IMR-90 (cell line): ENCODE measurements around the gene PSAP. TPM values are rescaled to one million over a fixed set of nuclear protein-coding genes. Genes with fewer than 3 reads are reported as not detected.

Experiments used
- ATAC-seq: fragments of 200-7000 bp; cut with Tn5 transposase; 2 replicates; pipeline ENCODE4 v1.9.1; 2020; ENCODE audit warnings: low read depth, mild to moderate bottlenecking, moderate library complexity
- BruUV-seq: library from RNA; stranded (reverse); fragments of 400-500 nt; replicated peaks from 2 replicates; lab custom pipeline; 2021; lab: Mats Ljungman, UMichigan
- CTCF ChIA-PET: fragments of 300-600 bp; formaldehyde crosslinking; extraction: SDS; loops from one replicate; lab custom pipeline; 2021; ENCODE audit warnings: antibody characterized with exemption; lab: Yijun Ruan, JAX
- POLR2A ChIA-PET: fragments of 300-600 bp; sonication (Branson Sonifier 250); formaldehyde crosslinking; loops from one replicate; lab custom pipeline; 2022; ENCODE audit warnings: antibody characterized with exemption; ENCODE audit not compliant: unreplicated experiment; lab: Charles Lee
- DNase-seq: peaks from one replicate; pipeline ENCODE4 v3.0.0; 2013
- H2AFZ ChIP-seq: replicated peaks from 2 replicates; pipeline ENCODE3; 2013; ENCODE audit warnings: low read length, mild to moderate bottlenecking; ENCODE audit not compliant: poor library complexity
- H2AK5ac ChIP-seq: 2 replicates; pipeline ENCODE4 v1.6.1; 2013; ENCODE audit warnings: low read depth, low read length, inconsistent platforms
- H2AK9ac ChIP-seq: replicated peaks from 2 replicates; pipeline ENCODE3; 2013; ENCODE audit warnings: mild to moderate bottlenecking, low read depth, low read length, moderate library complexity; ENCODE audit not compliant: poor library complexity
- H2BK120ac ChIP-seq: 2 replicates; pipeline ENCODE4 v1.6.1; 2013; ENCODE audit warnings: low read depth, low read length, inconsistent platforms
- H2BK15ac ChIP-seq: 3 replicates; pipeline ENCODE4 v1.6.1; 2013; ENCODE audit warnings: low read depth, low read length, inconsistent platforms
- H2BK20ac ChIP-seq: 2 replicates; pipeline ENCODE4 v1.6.1; 2013; ENCODE audit warnings: low read depth, mild to moderate bottlenecking, inconsistent platforms, low read length, moderate library complexity
- H2BK5ac ChIP-seq: 2 replicates; pipeline ENCODE4 v1.6.1; 2013; ENCODE audit warnings: mild to moderate bottlenecking, low read depth, low read length, inconsistent platforms; ENCODE audit not compliant: poor library complexity, severe bottlenecking
- H3K14ac ChIP-seq: replicated peaks from 2 replicates; pipeline ENCODE4 v1.6.1; 2013; ENCODE audit warnings: low read depth, low read length, inconsistent platforms
- H3K18ac ChIP-seq: 2 replicates; pipeline ENCODE4 v1.6.1; 2013; ENCODE audit warnings: low read depth, low read length, control low read depth
- H3K23ac ChIP-seq: 2 replicates; pipeline ENCODE4 v1.6.1; 2013; ENCODE audit warnings: low read depth, low read length, inconsistent platforms
- H3K27ac ChIP-seq: 2 replicates; pipeline ENCODE4 v1.5.1; 2013; ENCODE audit warnings: mild to moderate bottlenecking, control low read depth, low read length; ENCODE audit not compliant: insufficient read depth
- H3K27me3 ChIP-seq: 2 replicates; pipeline ENCODE4 v1.6.1; 2013; ENCODE audit warnings: low read length; ENCODE audit not compliant: control insufficient read depth, insufficient read depth
- H3K36me3 ChIP-seq: 2 replicates; pipeline ENCODE4 v1.6.1; 2013; ENCODE audit warnings: low read length, mixed read lengths; ENCODE audit not compliant: control insufficient read depth, insufficient read depth
- H3K4ac ChIP-seq: 2 replicates; pipeline ENCODE4 v1.6.1; 2013; ENCODE audit warnings: low read depth, low read length, inconsistent platforms
- H3K4me1 ChIP-seq: 2 replicates; pipeline ENCODE4 v1.6.1; 2013; ENCODE audit warnings: low read length, mixed read lengths; ENCODE audit not compliant: control insufficient read depth, insufficient read depth
- H3K4me2 ChIP-seq: 2 replicates; pipeline ENCODE4 v1.6.1; 2013; ENCODE audit warnings: low read depth, mild to moderate bottlenecking, control low read depth, low read length, moderate library complexity
- H3K4me3 ChIP-seq: 2 replicates; pipeline ENCODE4 v1.5.1; 2013; ENCODE audit warnings: low read depth, mild to moderate bottlenecking, control low read depth, low read length, moderate library complexity; ENCODE audit not compliant: insufficient read depth
- H3K56ac ChIP-seq: 2 replicates; pipeline ENCODE4 v1.6.1; 2013; ENCODE audit warnings: low read length, inconsistent platforms; ENCODE audit not compliant: insufficient read depth; ENCODE audit errors: extremely low read depth
- H3K79me1 ChIP-seq, 2 experiments: 2 replicates each; pipeline ENCODE4 v1.6.1; 2013; ENCODE audit warnings: low read length in 2 of 2, inconsistent platforms in 1 of 2, low read depth in 1 of 2
- H3K9ac ChIP-seq: 2 replicates; pipeline ENCODE4 v1.6.1; 2013; ENCODE audit warnings: low read depth, low read length, control low read depth
- H3K9me1 ChIP-seq: 2 replicates; pipeline ENCODE4 v1.6.1; 2013; ENCODE audit warnings: low read length, inconsistent platforms; ENCODE audit not compliant: insufficient read depth
- H3K9me3 ChIP-seq: 2 replicates; pipeline ENCODE4 v1.6.1; 2013; ENCODE audit warnings: low read length; ENCODE audit not compliant: control insufficient read depth, insufficient read depth
- H4K20me1 ChIP-seq: 2 replicates; pipeline ENCODE4 v1.6.1; 2013; ENCODE audit warnings: low read length, inconsistent platforms; ENCODE audit not compliant: insufficient read depth
- H4K5ac ChIP-seq: 2 replicates; pipeline ENCODE4 v1.6.1; 2013; ENCODE audit warnings: mild to moderate bottlenecking, low read depth, low read length, control low read depth
- H4K8ac ChIP-seq, 2 experiments: 2 replicates each; pipeline ENCODE4 v1.6.1; 2013; ENCODE audit warnings: low read depth in 2 of 2, low read length in 2 of 2, control low read depth in 1 of 2, inconsistent platforms in 1 of 2
- H4K91ac ChIP-seq: 2 replicates; pipeline ENCODE4 v1.6.1; 2013; ENCODE audit warnings: low read depth, low read length, inconsistent platforms; ENCODE audit not compliant: insufficient read depth
- CEBPB ChIP-seq: IDR thresholded peaks from 2 replicates; pipeline ENCODE4 v1.6.1; 2012; ENCODE audit warnings: low read depth, low read length, improper control_type of control experiment
- POLR2A ChIP-seq: IDR thresholded peaks from 2 replicates; pipeline ENCODE4 v1.6.1; 2012; ENCODE audit warnings: mild to moderate bottlenecking, low read depth, low read length
- WGBS, 2 experiments: methylation state at CpG; one replicate each; pipeline versions ENCODE4 v1.1.5 to v1.1.7; 2013; ENCODE audit warnings: missing lambda C conversion rate in 2 of 2; ENCODE audit not compliant: insufficient read length in 1 of 2; ENCODE audit errors: extremely low coverage in 2 of 2; 5-methylcytosine and 5-hydroxymethylcytosine counted together
- dilution Hi-C: fragments of 300-500 bp; cut with HindIII; formaldehyde crosslinking; loops from one replicate; pipeline ENCODE4 v1.14.3; 2018; ENCODE audit warnings: low sequenced_read_pairs; ENCODE audit not compliant: unreplicated experiment
- in situ Hi-C: fragments of 300-500 bp; cut with MboI; formaldehyde crosslinking; loops from 3 replicates; pipeline ENCODE4 v1.14.3; 2019; ENCODE audit warnings: low sequenced_read_pairs, inconsistent platforms, mixed read lengths
- intact Hi-C: fragments of 100-400 bp; cut with micrococcal nuclease; formaldehyde crosslinking; loops from 2 replicates; pipeline ENCODE4 v1.10.0; 2022
- polyA plus RNA-seq, 3 experiments: library from polyadenylated mRNA; depleted of rRNA; stranded (reverse); fragments of >200 nt; gene quantifications; 2 replicates each; pipeline ENCODE4 v1.2.3, GENCODE V29; 2012; ENCODE audit warnings: low replicate concordance in 1 of 3
- total RNA-seq: library from RNA; depleted of rRNA; stranded (reverse); fragments of >200 nt; gene quantifications from 2 replicates; pipeline ENCODE4 v1.2.3, GENCODE V29; 2012

PSAP gene
- total and polyA plus RNA-seq, 2 of the 4 experiments (the other 2 are of a cell fraction) = 216 to 876 TPM

- peak overlapping the region; percentile 90 for H2BK20ac ChIP-seq
- H4K91ac ChIP-seq = peak overlapping the region; percentile 72
- no peaks in the 10 kb centered on the region for H3K9me3 ChIP-seq
- no peaks in the 10 kb centered on the region for H4K20me1 ChIP-seq
- peak overlapping the region; percentile 91 for H3K4ac ChIP-seq
- TF ChIP-seq POLR2A = no peak
- peak; percentile 87 for TF ChIP-seq CEBPB
- H3K9me1 ChIP-seq = peaks cover 45% of the 10 kb centered on the region
- peak overlapping the region; percentile 78 for H3K18ac ChIP-seq
- H3K79me1 ChIP-seq = peaks cover 6 to 23% of the 10 kb centered on the region in 2 experiments; a peak in 2 of 4 replicates
- H4K8ac ChIP-seq = peak overlapping the region; percentile 84 to 85
- ATAC-seq = no peak
- no peak overlapping the region for H2AFZ ChIP-seq
- intact Hi-C loops (loop anchor here (5.0 kb wide), 1 partner anchor 73 kb away; no protein-coding TSS in a partner anchor), in situ Hi-C loops (no loop called here), dilution Hi-C loops (no loop called here)
- H2BK5ac ChIP-seq = peak overlapping the region; percentile 76
- H2AK5ac ChIP-seq = peak overlapping the region; percentile 95
- H3K56ac ChIP-seq = no peak overlapping the region; the same call in 1 of the 2 replicates
- peak overlapping the region; percentile 91 for H2BK120ac ChIP-seq
- no peaks in the 10 kb centered on the region for H3K27me3 ChIP-seq
- peak overlapping the region; percentile 79 for H4K5ac ChIP-seq
- peaks cover 59% of the 10 kb centered on the region for H3K4me1 ChIP-seq
- peak overlapping the region; percentile 82; the same call in 2 of the 3 replicates for H2BK15ac ChIP-seq
- no TSS peak for BruUV-seq
- CTCF ChIA-PET = no interaction called here
- H3K36me3 ChIP-seq = no peaks in the 10 kb centered on the region
- H3K14ac ChIP-seq = peak overlapping the region; percentile 72; the same call in 1 of the 2 replicates
- peak overlapping the region; percentile 66 for H3K27ac ChIP-seq
- 0 out of 2 replicates have a peak overlapping the region, but pooled peaks have one; percentile 37 for H3K23ac ChIP-seq
- POLR2A ChIA-PET = no interaction called here
- no peak overlapping the region for H3K9ac ChIP-seq
- 60% methylated on average over 1 of the region's 3 CpGs; no CpG with 5 or more reads in 1 of the 2 experiments for WGBS, 2 experiments
- no peak overlapping the region for H3K4me3 ChIP-seq
- H3K4me2 ChIP-seq = peak overlapping the region; percentile 11; the same call in 1 of the 2 replicates
- peak overlapping the region; percentile 32 for H2AK9ac ChIP-seq
- DNase-seq = peak; percentile 53
Observed at GRCh38 chr10:71770255-71770654, 80.8 kb downstream of the PSAP start.
